Measurements from ENCODE around the gene ASPG.

Gene ASPG

GRCh38 chr14:104092931-104093365 is 7.4 kb downstream of the ASPG start:
- no peaks in the 10 kb centered on the region for H4K20me1 ChIP-seq (ENCODE audit: insufficient read depth, low read length)
- H3F3A ChIP-seq (ENCODE audit: insufficient read depth, low read length), result no peaks in the 10 kb centered on the region
- H3K36me3 ChIP-seq (replicated peaks; ENCODE audit: insufficient read depth, low read length), result no peaks in the 10 kb centered on the region
- H3K4me1 ChIP-seq (ENCODE audit: low read length), result no peaks in the 10 kb centered on the region
- no peak for DNase-seq
- H2AFZ ChIP-seq (ENCODE audit: low read length), result no peak overlapping the region
- TF ChIP-seq EZH2phosphoT487 (IDR thresholded peaks at IDR 0.05; ENCODE audit: low read length) (no peak), EZH2 (optimal IDR thresholded peaks at IDR 0.05; ENCODE audit: low read depth, low read length) (no peak)
- TF ChIP-seq, protein P1, sequence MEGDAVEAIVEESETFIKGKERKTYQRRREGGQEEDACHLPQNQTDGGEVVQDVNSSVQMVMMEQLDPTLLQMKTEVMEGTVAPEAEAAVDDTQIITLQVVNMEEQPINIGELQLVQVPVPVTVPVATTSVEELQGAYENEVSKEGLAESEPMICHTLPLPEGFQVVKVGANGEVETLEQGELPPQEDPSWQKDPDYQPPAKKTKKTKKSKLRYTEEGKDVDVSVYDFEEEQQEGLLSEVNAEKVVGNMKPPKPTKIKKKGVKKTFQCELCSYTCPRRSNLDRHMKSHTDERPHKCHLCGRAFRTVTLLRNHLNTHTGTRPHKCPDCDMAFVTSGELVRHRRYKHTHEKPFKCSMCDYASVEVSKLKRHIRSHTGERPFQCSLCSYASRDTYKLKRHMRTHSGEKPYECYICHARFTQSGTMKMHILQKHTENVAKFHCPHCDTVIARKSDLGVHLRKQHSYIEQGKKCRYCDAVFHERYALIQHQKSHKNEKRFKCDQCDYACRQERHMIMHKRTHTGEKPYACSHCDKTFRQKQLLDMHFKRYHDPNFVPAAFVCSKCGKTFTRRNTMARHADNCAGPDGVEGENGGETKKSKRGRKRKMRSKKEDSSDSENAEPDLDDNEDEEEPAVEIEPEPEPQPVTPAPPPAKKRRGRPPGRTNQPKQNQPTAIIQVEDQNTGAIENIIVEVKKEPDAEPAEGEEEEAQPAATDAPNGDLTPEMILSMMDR (IDR thresholded peaks at IDR 0.05; ENCODE audit: low read length), result no peak
- no peak overlapping the region for H3K9ac ChIP-seq (ENCODE audit: low read length)
- no peaks in the 10 kb centered on the region for H3K9me3 ChIP-seq (replicated peaks; ENCODE audit: insufficient read depth, low read length)
- H3K4me3 ChIP-seq (ENCODE audit: low read length), result no peak overlapping the region
- no peaks in the 10 kb centered on the region for H3K79me2 ChIP-seq (ENCODE audit: low read length)
- H3K4me2 ChIP-seq (ENCODE audit: low read depth, low read length), result no peak overlapping the region
- no peak overlapping the region for H3K27ac ChIP-seq (ENCODE audit: low read length)
- H3K9me2 ChIP-seq (replicated peaks; ENCODE audit: insufficient read depth, low read length), result no peaks in the 10 kb centered on the region
- H3K27me3 ChIP-seq (replicated peaks; ENCODE audit: insufficient read depth, low read length), result peaks cover 15% of the 10 kb centered on the region

DNA sequence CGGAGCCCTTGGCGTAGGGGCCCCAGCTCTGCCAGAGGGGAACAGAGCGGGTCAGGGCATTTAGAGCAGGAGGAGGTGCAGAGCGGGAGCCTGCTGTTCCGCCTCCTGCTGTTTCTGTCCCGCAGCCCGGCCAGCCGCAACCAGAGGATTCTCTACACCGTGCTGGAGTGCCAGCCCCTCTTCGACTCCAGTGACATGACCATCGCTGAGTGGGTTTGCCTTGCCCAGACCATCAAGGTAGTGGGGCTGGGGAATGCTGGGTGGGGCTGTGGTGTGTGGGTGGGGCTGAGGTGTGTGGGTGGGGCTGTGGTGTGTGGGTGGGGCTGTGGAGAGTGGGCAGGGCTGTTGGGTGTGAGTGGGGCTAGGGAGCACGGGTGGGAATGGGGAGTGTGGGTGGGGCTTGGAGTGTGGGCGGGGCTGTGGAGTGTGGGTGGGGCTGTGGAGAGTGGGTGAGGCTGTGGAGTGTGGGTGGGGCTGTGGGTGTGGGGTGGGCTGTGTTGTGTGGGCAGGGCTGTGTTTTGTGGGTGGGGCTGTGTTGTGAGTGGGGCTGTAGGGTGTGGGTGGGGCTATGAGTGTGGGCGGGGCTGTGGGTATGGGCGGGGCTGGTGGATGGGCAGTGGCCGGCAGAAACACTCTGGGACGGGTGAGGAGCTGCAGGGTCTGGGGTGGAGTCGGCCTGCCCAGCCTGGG is 8.0 kb downstream of the ASPG start:
- no peaks in the 10 kb centered on the region for H3K9me2 ChIP-seq (replicated peaks; ENCODE audit: insufficient read depth, low read length)
- H3K79me2 ChIP-seq (ENCODE audit: low read length), result no peaks in the 10 kb centered on the region
- H3K36me3 ChIP-seq (replicated peaks; ENCODE audit: insufficient read depth, low read length), result no peaks in the 10 kb centered on the region
- H3K4me3 ChIP-seq (ENCODE audit: low read length), result no peak overlapping the region
- no peak for TF ChIP-seq EZH2phosphoT487 (IDR thresholded peaks at IDR 0.05; ENCODE audit: low read length)
- TF ChIP-seq EZH2 (optimal IDR thresholded peaks at IDR 0.05; ENCODE audit: low read depth, low read length), result no peak
- TF ChIP-seq, protein P1 (IDR thresholded peaks at IDR 0.05; ENCODE audit: low read length), result no peak
- no peak overlapping the region for H2AFZ ChIP-seq (ENCODE audit: low read length)
- H3K27ac ChIP-seq (ENCODE audit: low read length), result no peak overlapping the region
- H3K9me3 ChIP-seq (replicated peaks; ENCODE audit: insufficient read depth, low read length), result no peaks in the 10 kb centered on the region
- no peak overlapping the region for H3K4me2 ChIP-seq (ENCODE audit: low read depth, low read length)
- H4K20me1 ChIP-seq (ENCODE audit: insufficient read depth, low read length), result no peaks in the 10 kb centered on the region
- DNase-seq, result no peak
- H3K27me3 ChIP-seq (replicated peaks; ENCODE audit: insufficient read depth, low read length), result peaks cover 10% of the 10 kb centered on the region
- H3K4me1 ChIP-seq (ENCODE audit: low read length), result no peaks in the 10 kb centered on the region
- no peaks in the 10 kb centered on the region for H3F3A ChIP-seq (ENCODE audit: insufficient read depth, low read length)
- no peak overlapping the region for H3K9ac ChIP-seq (ENCODE audit: low read length)

DNA sequence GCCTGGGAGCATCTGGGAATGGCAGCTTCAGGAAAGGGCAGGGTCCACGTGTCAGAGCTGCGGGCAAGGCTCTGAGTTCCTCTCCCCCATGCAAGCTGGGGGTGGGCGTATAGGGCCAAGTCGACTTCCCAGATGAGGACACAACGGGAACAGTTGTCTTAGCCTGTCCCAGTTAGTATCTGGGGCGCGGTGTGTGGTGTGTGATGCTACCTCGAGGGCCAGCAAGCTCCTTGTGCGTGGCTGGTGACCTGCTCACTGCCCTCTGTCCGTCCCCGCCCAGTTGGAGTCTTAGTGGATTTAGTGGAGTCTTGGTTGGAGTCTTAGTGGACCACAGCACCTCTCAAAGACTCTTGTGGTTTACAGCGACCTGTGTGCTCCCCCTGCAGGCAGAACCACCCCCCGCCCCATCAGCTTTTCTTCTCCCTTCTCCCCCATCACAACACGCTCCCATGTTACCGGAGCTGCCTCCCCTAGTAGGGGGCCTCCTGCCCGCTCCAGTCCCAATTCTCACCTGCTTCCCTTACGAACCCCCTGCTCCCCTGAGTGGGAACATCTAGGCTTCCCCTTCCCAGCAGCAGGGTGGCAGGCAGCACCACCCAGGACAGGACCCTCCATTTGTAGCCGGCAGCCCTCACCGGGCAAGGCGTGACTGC is 8.7 kb downstream of the ASPG start:
- no peak for TF ChIP-seq EZH2 (optimal IDR thresholded peaks at IDR 0.05; ENCODE audit: low read depth, low read length)
- TF ChIP-seq, protein P1 (IDR thresholded peaks at IDR 0.05; ENCODE audit: low read length), result no peak
- TF ChIP-seq EZH2phosphoT487 (IDR thresholded peaks at IDR 0.05; ENCODE audit: low read length), result no peak
- no peak overlapping the region for H3K27ac ChIP-seq (ENCODE audit: low read length)
- no peaks in the 10 kb centered on the region for H3K9me2 ChIP-seq (replicated peaks; ENCODE audit: insufficient read depth, low read length)
- no peaks in the 10 kb centered on the region for H3K79me2 ChIP-seq (ENCODE audit: low read length)
- DNase-seq, result no peak
- H3K4me2 ChIP-seq (ENCODE audit: low read depth, low read length), result no peak overlapping the region
- no peaks in the 10 kb centered on the region for H3K4me1 ChIP-seq (ENCODE audit: low read length)
- H4K20me1 ChIP-seq (ENCODE audit: insufficient read depth, low read length), result no peaks in the 10 kb centered on the region
- H3K27me3 ChIP-seq (replicated peaks; ENCODE audit: insufficient read depth, low read length), result peaks cover 7% of the 10 kb centered on the region; the same call in 1 of the 2 replicates
- no peaks in the 10 kb centered on the region for H3K36me3 ChIP-seq (replicated peaks; ENCODE audit: insufficient read depth, low read length)
- no peak overlapping the region for H3K4me3 ChIP-seq (ENCODE audit: low read length)
- no peaks in the 10 kb centered on the region for H3F3A ChIP-seq (ENCODE audit: insufficient read depth, low read length)
- no peak overlapping the region for H3K9ac ChIP-seq (ENCODE audit: low read length)
- H2AFZ ChIP-seq (ENCODE audit: low read length), result no peak overlapping the region
- H3K9me3 ChIP-seq (replicated peaks; ENCODE audit: insufficient read depth, low read length), result no peaks in the 10 kb centered on the region
